ENCODE data around the gene GLT6D1. TPM values are rescaled to one million over a fixed set of nuclear protein-coding genes. Genes with fewer than 3 reads are reported as not detected.

GLT6D1 gene, protein sequence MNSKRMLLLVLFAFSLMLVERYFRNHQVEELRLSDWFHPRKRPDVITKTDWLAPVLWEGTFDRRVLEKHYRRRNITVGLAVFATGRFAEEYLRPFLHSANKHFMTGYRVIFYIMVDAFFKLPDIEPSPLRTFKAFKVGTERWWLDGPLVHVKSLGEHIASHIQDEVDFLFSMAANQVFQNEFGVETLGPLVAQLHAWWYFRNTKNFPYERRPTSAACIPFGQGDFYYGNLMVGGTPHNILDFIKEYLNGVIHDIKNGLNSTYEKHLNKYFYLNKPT
- not detected in 5 replicates for total RNA-seq (2022; extraction: Qiagen RNA extraction)

DNA sequence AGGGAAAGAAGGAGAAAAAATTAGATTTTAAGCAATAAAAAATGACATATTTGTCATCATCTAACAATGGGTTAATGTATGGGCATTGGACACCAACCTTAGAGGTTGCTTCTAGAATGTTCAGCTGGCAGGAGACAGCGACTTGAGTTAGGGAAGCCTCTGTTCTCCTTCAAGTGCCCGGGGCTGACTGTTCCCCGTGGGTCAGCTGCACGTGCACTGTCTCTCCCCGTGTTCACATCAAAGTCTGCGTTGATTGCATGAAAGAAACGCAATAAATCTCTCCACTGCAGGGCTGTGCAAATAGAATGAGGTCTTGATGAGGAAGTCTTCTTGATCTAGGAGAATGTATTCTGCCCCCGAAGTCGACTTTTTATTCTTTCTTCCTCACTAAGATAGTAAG, at the start of gene GLT6D1:
GLT6D1 (minus strand) TSS at position 345 of the 400 bp plus-strand sequence. CDS start 353 bp downstream, outside the sequence.

DNA sequence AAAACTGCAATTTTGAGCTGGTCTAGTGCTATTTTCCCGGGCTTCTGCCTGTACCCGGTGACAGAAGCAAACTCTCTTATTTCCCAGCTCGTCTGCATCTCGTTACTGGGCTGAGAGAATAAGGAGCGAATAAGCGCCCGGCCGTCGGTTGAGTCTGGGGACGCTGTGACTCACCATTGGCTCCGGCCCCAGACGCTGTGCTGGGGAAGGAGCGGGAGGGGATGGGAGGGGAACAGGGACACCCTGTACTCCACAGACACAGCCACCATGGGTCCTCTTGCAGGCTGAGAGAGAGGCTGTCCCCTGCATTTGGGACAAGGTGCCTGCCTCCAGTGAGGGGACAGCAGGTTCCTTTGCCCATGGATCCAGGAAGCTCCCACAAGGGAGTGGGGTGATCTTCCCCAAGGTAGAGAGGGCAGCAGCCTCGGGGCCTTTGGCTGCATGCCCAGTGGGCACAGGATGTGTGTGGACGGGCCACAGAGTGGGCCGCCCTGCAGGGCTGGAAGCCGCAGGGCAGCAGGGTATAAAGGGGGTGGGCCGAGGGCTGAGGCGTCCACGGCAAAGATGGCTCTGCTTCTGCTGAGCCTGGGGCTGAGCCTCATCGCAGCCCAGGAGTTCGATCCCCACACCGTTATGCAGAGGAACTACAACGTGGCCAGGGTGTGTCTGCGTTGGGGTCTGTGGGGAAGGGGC, 23.6 kb upstream of the GLT6D1 start, which contains the start of gene LCN9:
LCN9 (plus strand) TSS at position 552 of the 693 bp plus-strand sequence; CDS start at position 565, 13 bp downstream.

Other genes starting within 250 kb of the GLT6D1 start
- gene PPP1R26, start 159.8 kb downstream of the GLT6D1 start, total RNA-seq (2022; extraction: Qiagen RNA extraction) = 12.8 to 20.9 TPM (median 19.4 TPM) in 5 replicates
- 102 to 135 TPM (median 127 TPM) in 5 replicates for gene MRPS2, start 138.9 kb downstream of the GLT6D1 start, total RNA-seq (2022; extraction: Qiagen RNA extraction)
- gene LCN1, start 118.1 kb downstream of the GLT6D1 start, total RNA-seq (2022; extraction: Qiagen RNA extraction) = 0.14 to 0.30 TPM (median 0.21 TPM) in 4 of 5 replicates, not detected in the other
- gene OBP2A, start 93.4 kb downstream of the GLT6D1 start, total RNA-seq (2022; extraction: Qiagen RNA extraction) = not detected in 5 replicates
- 0.14 to 0.45 TPM (median 0.36 TPM) in 5 replicates for gene PAEP, start 77.8 kb downstream of the GLT6D1 start, total RNA-seq (2022; extraction: Qiagen RNA extraction)
- gene LCN9, start 23.8 kb upstream of the GLT6D1 start, total RNA-seq (2022; extraction: Qiagen RNA extraction) = 0.14 to 0.30 TPM (median 0.22 TPM) in 3 of 5 replicates, not detected in the others
- gene SOHLH1, start 59.9 kb upstream of the GLT6D1 start, total RNA-seq (2022; extraction: Qiagen RNA extraction) = 0.06 to 0.11 TPM in 2 of 5 replicates, not detected in the others
- 0.07 TPM in 1 of 5 replicates, not detected in the others for gene KCNT1, start 62.6 kb upstream of the GLT6D1 start, total RNA-seq (2022; extraction: Qiagen RNA extraction)